GM12801 (cell line): ENCODE measurements around the gene RNF138.

Experiments
- TF ChIP-seq, protein P1 (sequence below): IDR thresholded peaks from one replicate; pipeline ENCODE4 v1.5.1; 2011; ENCODE audit warnings: control low read depth; ENCODE audit not compliant: insufficient read length; ENCODE audit errors: extremely low read depth

The RNF138 gene

DNA sequence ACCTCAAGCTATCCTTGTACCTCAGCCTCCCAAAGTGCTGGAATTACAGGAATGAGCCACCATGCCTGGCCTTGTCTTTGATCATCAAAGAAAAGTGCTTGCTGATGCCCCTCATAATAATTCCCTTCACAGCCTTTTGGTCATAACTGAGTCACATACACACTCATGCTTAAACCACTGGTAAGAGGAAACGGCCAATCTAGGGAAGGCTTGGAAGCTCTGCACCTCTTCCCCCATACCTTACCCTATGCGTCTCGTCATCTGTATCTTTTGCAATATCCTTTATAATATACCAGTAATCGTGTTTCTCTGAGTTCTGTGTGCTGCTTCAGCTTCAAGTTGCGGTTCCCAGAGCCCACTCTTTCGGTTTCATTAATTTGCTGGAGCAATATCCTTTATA, 4.8 kb upstream of the RNF138 start:
- TF ChIP-seq, protein P1, sequence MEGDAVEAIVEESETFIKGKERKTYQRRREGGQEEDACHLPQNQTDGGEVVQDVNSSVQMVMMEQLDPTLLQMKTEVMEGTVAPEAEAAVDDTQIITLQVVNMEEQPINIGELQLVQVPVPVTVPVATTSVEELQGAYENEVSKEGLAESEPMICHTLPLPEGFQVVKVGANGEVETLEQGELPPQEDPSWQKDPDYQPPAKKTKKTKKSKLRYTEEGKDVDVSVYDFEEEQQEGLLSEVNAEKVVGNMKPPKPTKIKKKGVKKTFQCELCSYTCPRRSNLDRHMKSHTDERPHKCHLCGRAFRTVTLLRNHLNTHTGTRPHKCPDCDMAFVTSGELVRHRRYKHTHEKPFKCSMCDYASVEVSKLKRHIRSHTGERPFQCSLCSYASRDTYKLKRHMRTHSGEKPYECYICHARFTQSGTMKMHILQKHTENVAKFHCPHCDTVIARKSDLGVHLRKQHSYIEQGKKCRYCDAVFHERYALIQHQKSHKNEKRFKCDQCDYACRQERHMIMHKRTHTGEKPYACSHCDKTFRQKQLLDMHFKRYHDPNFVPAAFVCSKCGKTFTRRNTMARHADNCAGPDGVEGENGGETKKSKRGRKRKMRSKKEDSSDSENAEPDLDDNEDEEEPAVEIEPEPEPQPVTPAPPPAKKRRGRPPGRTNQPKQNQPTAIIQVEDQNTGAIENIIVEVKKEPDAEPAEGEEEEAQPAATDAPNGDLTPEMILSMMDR: no peak

DNA sequence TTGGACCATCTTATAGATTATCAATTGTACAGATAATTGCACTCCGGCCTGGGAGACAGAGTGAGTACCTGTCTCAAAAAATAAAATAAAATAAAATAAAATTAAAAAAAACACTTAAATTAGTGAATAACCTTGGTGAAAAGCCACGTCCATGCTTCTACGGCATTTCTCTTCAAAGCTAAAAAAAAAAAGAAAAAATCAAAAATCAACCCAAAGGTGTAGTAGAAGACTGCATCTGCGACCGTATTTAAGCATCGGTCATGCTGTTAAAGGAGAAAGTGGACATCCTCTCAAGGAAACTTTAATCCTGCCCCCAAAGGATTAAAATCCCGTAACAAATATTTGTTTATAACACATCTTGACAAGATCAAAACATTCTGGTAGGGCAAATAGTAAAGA, 350 bp upstream of the RNF138 start:
- TF ChIP-seq, protein P1: no peak

DNA sequence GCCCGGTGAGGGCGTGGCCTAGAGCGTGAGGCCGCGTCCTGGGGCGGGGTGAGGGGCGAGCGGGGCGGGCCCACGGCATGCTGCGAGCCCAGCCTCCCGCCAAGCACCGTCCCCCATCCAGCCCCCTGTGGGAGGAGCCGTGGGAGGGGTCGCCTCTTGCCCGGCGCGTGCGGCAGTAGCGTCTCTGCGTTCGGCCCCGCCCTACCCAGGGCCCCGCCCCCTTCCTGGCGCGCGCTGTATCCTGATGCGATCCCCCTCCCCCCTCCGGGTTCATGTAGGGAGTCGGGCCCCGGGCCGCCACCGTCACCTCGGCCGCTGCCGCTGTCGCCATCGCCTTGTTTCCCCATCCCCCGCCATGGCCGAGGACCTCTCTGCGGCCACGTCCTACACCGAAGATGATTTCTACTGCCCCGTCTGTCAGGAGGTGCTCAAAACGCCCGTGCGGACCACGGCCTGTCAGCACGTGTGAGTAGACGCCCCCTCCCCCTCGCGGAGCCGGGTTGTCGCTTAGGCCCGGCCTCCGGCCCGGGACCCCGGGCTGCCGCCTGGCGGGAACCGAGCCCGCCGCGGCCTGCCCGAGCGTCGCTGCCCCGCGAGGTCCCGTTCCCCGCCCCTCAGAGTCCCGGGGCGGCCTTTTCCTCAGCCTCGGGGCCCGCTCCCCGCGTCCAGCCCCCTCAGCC, 888 bp downstream of the RNF138 start:
- TF ChIP-seq, protein P1: no peak

DNA sequence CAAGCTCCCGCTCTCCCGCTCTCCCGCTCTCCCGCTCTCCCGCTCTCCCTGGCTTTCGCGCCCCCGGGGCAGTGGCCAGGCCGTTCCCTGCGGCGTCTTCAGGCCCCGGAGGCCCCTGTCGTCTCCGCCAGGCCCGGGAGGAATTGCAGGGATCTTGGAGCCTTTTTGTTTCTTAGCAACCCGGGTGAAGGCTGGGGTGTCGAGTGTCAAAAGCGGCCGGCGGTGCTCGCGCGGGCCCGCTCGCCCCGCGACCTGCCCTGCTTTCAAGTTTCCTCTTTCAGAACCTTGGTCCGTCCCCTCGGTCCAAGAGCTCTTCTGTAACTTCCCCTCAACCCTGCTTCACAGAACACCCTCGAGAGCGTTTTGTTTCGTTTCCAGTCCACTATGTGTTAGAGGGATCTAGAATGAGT, 1.4 kb downstream of the RNF138 start:
- TF ChIP-seq, protein P1: no peak

DNA sequence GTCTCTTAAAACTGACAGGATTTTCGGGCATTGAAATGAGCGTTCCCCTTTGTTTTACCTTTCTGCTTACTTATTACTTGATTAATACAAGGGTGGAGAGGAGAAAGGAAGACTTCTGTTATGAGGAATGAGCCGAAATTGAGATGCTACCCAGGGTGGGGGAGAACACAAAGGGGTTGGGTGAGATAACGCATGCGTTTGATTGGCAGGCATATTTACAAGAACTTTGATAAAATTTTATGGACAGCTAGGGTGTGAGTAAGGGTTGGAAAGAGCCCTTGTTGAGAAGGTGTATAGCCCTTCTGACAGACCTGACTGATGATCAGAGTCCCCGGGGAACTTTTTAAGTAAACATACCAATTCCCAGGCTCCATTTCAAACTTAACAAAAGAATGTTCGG, 1.8 kb downstream of the RNF138 start:
- TF ChIP-seq, protein P1: no peak

DNA sequence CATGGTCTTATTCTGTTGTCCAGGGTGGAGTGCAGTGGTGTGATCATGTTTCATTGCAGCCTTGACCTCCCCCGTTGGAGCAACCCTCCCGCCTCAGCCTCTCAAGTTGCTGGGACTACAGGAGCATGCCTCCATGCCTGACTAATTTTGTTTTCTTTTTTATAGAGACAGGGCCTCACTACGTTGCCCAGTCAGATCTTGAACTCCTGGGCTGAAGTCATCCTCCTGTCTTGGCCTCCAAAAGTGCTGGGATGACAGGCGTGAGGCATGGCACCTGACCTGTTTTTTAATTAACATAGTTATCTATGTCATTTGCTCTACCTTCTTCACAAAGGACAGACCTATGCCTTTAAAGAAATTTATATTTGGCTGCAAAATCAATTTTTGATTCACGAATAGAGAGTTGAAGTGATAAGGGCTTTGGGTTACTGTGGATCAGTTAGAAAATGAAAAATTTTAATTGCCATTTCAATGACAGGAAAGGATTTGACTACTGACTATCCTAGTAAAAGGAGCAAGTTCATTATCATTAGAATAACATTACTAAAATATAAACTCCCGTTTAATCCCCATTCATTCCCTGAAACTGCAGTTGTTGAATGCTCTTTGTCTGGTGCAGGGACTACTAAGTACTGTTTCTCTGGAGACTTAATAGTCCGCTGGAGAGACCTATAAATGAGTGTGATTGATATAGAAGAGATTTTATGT, 3.7 kb downstream of the RNF138 start:
- TF ChIP-seq, protein P1: no peak

DNA sequence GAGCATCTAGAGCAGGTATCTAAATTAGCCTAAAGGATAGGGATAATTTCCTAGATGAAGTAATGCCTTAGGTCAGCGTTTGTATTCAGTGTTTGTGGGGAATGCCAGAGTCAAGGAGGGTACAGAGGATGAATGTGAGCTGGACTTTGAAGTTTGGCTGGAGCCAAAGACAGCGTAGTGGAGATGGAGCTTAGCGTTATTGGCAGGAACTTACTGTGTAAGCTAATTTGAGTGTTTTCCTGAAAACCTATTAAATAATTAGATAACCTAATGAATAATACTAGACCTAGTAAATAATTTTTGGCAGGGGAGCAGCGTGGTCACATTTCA, 4.2 kb downstream of the RNF138 start:
- TF ChIP-seq, protein P1: no peak
